ENCODE results near the gene RERE.

Gene RERE

DNA sequence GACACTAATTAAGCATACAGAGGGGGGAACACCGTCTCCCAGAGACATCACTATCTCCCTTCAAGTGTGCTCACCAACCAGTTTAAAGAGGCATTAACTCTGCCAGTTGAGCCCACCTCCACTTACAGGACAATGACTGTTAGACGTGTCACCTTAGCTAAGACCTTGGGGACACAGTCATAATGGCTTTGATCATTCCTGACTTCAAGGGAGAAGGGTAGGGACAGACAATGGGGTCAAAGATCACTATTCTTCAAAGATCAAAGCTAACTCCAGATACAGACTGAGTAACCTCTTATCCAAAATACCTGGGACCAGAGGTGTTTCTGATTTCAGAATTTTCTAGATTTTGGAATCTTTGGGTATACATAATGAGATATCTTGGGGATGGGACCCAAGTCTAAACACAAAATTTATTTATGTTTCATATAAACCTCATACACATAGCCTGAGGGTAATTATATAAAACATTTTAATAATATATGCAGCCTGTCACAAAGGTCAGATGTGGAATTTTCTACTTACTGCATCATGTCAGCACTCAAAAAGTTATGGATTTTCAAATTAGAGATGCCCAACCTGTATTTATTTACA is 253.4 kb downstream of the RERE start:
- no peaks in the 10 kb centered on the region for H3K27me3 ChIP-seq (ENCODE audit: control insufficient read depth, insufficient read depth, low read length)
- H3K36me3 ChIP-seq (ENCODE audit: control insufficient read depth, insufficient read depth, low read length): no peaks in the 10 kb centered on the region
- H3K4me3 ChIP-seq (ENCODE audit: low read length): no peak overlapping the region
- no peak overlapping the region for H3K27ac ChIP-seq (ENCODE audit: low read depth, low read length)
- H3K4me1 ChIP-seq (ENCODE audit: control insufficient read depth, insufficient read depth, low read length): no peaks in the 10 kb centered on the region
- H3K9ac ChIP-seq (ENCODE audit: low read length): no peak overlapping the region

DNA sequence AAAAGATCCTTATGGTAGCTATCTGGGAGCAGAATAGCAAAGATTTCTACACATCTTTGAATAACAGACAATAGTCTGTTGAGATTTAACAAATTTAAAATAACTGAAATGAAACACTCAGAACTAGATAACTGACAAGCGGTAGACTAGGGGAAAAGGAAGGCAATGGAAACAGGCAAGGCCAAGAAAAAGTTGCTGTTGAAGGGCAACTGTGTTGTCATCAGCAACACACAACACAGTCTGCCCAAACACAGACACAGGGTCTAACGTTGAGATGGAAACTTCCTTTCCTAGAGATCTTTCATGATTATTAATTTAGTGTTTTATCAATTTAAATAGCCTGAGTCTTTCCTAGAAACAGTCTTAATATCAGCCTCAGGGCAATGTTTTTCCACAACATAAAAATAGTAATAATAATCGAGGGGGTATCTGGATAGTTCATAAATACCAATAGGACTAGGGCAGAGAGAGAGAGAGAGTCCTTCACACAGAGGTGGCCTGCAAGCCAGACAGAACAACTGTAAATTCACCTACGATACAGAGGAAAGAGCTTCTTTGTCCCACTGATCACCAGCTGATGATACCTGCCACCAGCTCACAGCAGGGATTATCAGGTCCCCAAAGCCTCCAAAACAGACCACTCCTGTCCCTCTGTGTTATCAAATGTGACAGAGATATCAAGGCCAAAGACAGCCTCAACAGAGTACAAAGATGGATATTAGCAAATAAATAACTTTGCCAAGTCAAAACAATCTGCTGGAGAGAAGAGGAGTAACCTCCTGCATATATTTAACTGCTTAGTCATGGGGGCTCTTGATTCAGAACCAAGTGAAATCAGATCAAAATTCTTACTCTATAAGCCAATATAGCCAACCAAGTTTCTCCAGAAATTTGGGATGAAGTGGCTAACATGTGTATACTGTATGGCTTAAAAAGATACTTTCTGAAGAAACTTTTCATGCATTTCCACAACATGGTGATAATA is 254.3 kb downstream of the RERE start:
- H3K27ac ChIP-seq (ENCODE audit: low read depth, low read length): no peak overlapping the region
- H3K4me3 ChIP-seq (ENCODE audit: low read length): no peak overlapping the region
- H3K27me3 ChIP-seq (ENCODE audit: control insufficient read depth, insufficient read depth, low read length): no peaks in the 10 kb centered on the region
- H3K36me3 ChIP-seq (ENCODE audit: control insufficient read depth, insufficient read depth, low read length): no peaks in the 10 kb centered on the region
- H3K9ac ChIP-seq (ENCODE audit: low read length): no peak overlapping the region
- no peaks in the 10 kb centered on the region for H3K4me1 ChIP-seq (ENCODE audit: control insufficient read depth, insufficient read depth, low read length)

GRCh38 chr1:8562222-8562621 is 255.2 kb downstream of the RERE start:
- no peak overlapping the region for H3K4me3 ChIP-seq (ENCODE audit: low read length)
- H3K9ac ChIP-seq (ENCODE audit: low read length): no peak overlapping the region
- no peak overlapping the region for H3K27ac ChIP-seq (ENCODE audit: low read depth, low read length)
- no peaks in the 10 kb centered on the region for H3K36me3 ChIP-seq (ENCODE audit: control insufficient read depth, insufficient read depth, low read length)
- no peaks in the 10 kb centered on the region for H3K4me1 ChIP-seq (ENCODE audit: control insufficient read depth, insufficient read depth, low read length)
- H3K27me3 ChIP-seq (ENCODE audit: control insufficient read depth, insufficient read depth, low read length): no peaks in the 10 kb centered on the region

DNA sequence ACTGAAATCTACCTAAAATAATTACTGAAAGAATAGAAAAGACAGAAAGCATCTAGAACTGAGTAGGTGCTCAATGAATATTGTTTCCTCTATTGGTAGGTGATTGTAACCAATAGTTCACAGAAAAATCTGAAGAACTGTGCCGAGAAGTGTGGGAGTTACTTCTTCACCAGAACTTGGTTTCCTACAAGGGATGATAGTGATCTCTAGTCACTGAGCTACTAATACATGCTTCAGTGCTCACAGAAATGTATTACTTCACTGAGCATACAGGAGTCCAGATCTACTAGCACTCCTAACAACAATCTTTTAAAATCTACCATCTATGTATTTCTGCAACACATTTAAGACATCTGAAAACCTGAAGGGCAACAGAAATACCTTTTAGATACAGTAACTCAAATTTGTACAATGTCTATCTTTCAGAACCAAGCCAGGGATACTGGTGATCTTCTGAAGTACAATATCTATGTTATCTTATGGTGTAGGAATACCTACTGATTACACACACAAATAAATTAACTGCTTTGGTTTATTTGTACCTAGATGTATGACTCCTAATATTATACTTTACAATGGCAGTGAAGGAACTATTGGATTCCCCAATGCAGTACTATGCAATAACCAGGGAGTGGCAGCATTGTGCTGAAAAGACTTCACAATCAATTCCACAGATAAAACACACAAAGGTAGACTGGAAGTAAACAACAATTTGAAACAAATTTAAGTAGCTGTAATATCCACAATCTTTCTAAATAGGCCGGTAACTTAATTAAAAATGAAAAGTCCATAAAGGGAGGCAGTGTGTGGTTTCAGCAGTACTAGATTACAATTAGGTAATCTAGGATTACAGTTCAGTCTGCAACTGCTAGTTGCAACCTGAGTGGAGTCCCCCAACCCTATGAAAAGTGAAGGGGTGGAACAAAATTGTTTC is 256.6 kb downstream of the RERE start:
- H3K27ac ChIP-seq (ENCODE audit: low read depth, low read length): no peak overlapping the region
- H3K4me3 ChIP-seq (ENCODE audit: low read length): no peak overlapping the region
- no peaks in the 10 kb centered on the region for H3K4me1 ChIP-seq (ENCODE audit: control insufficient read depth, insufficient read depth, low read length)
- no peaks in the 10 kb centered on the region for H3K36me3 ChIP-seq (ENCODE audit: control insufficient read depth, insufficient read depth, low read length)
- no peak overlapping the region for H3K9ac ChIP-seq (ENCODE audit: low read length)
- H3K27me3 ChIP-seq (ENCODE audit: control insufficient read depth, insufficient read depth, low read length): no peaks in the 10 kb centered on the region

GRCh38 chr1:8560035-8560434 is 257.4 kb downstream of the RERE start:
- H3K9ac ChIP-seq (ENCODE audit: low read length): no peak overlapping the region
- H3K4me3 ChIP-seq (ENCODE audit: low read length): no peak overlapping the region
- no peaks in the 10 kb centered on the region for H3K36me3 ChIP-seq (ENCODE audit: control insufficient read depth, insufficient read depth, low read length)
- no peaks in the 10 kb centered on the region for H3K27me3 ChIP-seq (ENCODE audit: control insufficient read depth, insufficient read depth, low read length)
- H3K4me1 ChIP-seq (ENCODE audit: control insufficient read depth, insufficient read depth, low read length): no peaks in the 10 kb centered on the region
- no peak overlapping the region for H3K27ac ChIP-seq (ENCODE audit: low read depth, low read length)

GRCh38 chr1:8555582-8555981 is 261.9 kb downstream of the RERE start:
- no peak overlapping the region for H3K9ac ChIP-seq (ENCODE audit: low read length)
- no peak overlapping the region for H3K27ac ChIP-seq (ENCODE audit: low read depth, low read length)
- no peaks in the 10 kb centered on the region for H3K4me1 ChIP-seq (ENCODE audit: control insufficient read depth, insufficient read depth, low read length)
- H3K36me3 ChIP-seq (ENCODE audit: control insufficient read depth, insufficient read depth, low read length): no peaks in the 10 kb centered on the region
- H3K4me3 ChIP-seq (ENCODE audit: low read length): no peak overlapping the region
- no peaks in the 10 kb centered on the region for H3K27me3 ChIP-seq (ENCODE audit: control insufficient read depth, insufficient read depth, low read length)

- no peak overlapping the region for H3K9ac ChIP-seq (ENCODE audit: low read length)
These were observed 262.4 kb downstream of the RERE start for GRCh38 chr1:8554956-8555534.

DNA sequence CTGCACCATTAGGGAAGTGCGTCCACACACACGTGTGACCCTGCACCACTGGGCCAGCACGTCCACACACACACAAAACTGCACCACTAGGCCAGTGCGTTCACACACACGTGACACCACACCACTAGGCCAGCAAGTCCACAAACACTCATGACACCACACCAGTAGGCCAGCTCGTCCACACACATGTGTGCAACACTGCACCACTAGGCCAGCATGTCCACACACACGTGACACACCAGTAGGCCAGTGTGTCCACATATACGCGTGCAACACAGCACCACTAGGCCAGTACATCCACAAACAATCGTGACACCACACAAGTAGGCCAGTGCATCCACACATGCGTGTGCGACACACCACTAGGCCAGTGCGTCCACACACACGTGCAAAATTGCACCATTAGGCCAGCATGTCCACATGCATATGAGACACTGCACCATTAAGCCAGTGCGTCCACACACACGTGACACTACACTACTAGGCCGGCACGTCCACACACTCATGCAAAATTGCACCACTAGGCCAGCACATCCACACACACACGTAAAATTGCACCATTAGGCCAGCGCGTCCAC is 264.5 kb downstream of the RERE start:
- H3K27ac ChIP-seq (ENCODE audit: low read depth, low read length): no peak overlapping the region
- no peaks in the 10 kb centered on the region for H3K36me3 ChIP-seq (ENCODE audit: control insufficient read depth, insufficient read depth, low read length)
- H3K4me3 ChIP-seq (ENCODE audit: low read length): no peak overlapping the region
- no peak overlapping the region for H3K9ac ChIP-seq (ENCODE audit: low read length)
- H3K4me1 ChIP-seq (ENCODE audit: control insufficient read depth, insufficient read depth, low read length): no peaks in the 10 kb centered on the region
- H3K27me3 ChIP-seq (ENCODE audit: control insufficient read depth, insufficient read depth, low read length): no peaks in the 10 kb centered on the region

More at GRCh38 chr1:8554956-8555534, 262.4 kb downstream of the RERE start:
- Histone ChIP-seq H3K36me3 (ENCODE audit: control insufficient read depth, insufficient read depth, low read length) (no peaks in the 10 kb centered on the region), H3K4me1 (ENCODE audit: control insufficient read depth, insufficient read depth, low read length) (no peaks in the 10 kb centered on the region), H3K27me3 (ENCODE audit: control insufficient read depth, insufficient read depth, low read length) (no peaks in the 10 kb centered on the region), H3K27ac (ENCODE audit: low read depth, low read length) (no peak overlapping the region), H3K4me3 (ENCODE audit: low read length) (no peak overlapping the region)

DNA sequence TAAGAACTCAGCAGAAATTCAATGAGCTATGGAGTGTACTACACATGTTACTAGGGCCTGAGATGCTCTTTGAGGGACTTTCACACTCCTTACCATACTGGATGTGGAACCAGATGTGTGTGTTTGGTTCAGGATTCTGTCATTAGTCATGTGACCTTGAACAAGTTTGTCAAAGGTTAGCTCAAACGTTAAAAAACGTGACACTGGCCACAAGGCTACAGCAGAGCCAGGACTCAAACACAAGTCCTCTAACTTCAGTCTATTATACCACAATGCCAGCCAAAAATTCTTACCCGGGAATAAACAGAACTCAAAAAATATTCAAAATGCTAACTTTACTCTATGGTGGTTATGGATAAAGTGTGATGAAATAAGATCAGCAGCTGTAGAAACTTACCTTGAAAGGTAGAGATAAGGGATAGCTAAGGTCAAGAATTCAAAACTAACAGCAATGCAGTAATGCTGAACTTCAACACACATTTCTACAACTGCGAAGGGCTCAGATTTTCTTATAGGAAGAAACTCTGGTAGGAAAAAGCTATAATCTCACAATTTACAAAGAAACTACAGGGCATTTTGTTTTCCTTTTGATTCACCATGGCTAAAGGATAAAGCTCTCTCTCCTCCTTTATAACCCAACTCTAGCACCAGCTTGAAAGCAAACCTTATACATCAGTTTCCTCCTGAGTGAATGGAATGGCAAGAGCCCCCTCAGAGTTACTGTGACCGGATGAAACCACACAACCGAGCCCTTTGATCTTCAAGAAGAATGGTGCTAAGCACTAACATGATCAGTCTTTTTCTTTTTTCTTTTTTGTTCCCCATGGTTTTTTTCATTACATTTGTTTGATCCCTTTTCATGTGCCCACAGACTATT is 265.6 kb downstream of the RERE start:
- Histone ChIP-seq H3K36me3 (ENCODE audit: control insufficient read depth, insufficient read depth, low read length) (no peaks in the 10 kb centered on the region), H3K27ac (ENCODE audit: low read depth, low read length) (no peak overlapping the region), H3K9ac (ENCODE audit: low read length) (no peak overlapping the region), H3K4me3 (ENCODE audit: low read length) (no peak overlapping the region), H3K4me1 (ENCODE audit: control insufficient read depth, insufficient read depth, low read length) (no peaks in the 10 kb centered on the region), H3K27me3 (ENCODE audit: control insufficient read depth, insufficient read depth, low read length) (no peaks in the 10 kb centered on the region)

DNA sequence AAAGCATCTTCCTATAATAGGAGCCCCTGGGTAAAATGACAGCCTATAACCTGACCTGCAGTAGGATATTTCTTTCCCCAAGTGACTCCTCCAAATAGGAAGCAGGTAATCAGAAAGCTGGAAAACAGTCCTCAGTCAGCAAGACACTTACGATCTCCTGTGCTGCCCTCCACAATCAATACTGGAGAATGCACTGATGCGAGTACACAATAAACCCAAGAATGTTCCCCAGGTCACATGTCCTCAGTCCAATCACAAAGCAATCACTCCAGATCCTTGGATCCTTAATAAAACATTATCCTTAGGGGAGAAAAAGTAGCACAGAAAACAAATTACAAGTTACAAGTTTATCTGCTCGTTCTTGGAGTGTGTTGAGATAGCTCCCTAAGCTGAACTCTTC is 266.4 kb downstream of the RERE start:
- Histone ChIP-seq H3K9ac (ENCODE audit: low read length) (no peak overlapping the region), H3K4me1 (ENCODE audit: control insufficient read depth, insufficient read depth, low read length) (no peaks in the 10 kb centered on the region), H3K27ac (ENCODE audit: low read depth, low read length) (no peak overlapping the region), H3K27me3 (ENCODE audit: control insufficient read depth, insufficient read depth, low read length) (no peaks in the 10 kb centered on the region), H3K4me3 (ENCODE audit: low read length) (no peak overlapping the region), H3K36me3 (ENCODE audit: control insufficient read depth, insufficient read depth, low read length) (no peaks in the 10 kb centered on the region)

GRCh38 chr1:8547791-8548190 is 269.6 kb downstream of the RERE start:
- no peak overlapping the region for H3K4me3 ChIP-seq (ENCODE audit: low read length)
- H3K4me1 ChIP-seq (ENCODE audit: control insufficient read depth, insufficient read depth, low read length): no peaks in the 10 kb centered on the region
- no peak overlapping the region for H3K9ac ChIP-seq (ENCODE audit: low read length)
- H3K27ac ChIP-seq (ENCODE audit: low read depth, low read length): no peak overlapping the region
- no peaks in the 10 kb centered on the region for H3K27me3 ChIP-seq (ENCODE audit: control insufficient read depth, insufficient read depth, low read length)
- H3K36me3 ChIP-seq (ENCODE audit: control insufficient read depth, insufficient read depth, low read length): no peaks in the 10 kb centered on the region

All from rectal smooth muscle tissue (tissue), 1 donor.